CD4-positive, alpha-beta T cell treated with Interleukin-4 for 1 hour (primary cell): ENCODE data around the gene TLCD3A.
A peak's percentile ranks its signal among the peaks of the same experiment; 100 is the strongest.
"Not testable (repeated sequence)": the region's sequence is repeated elsewhere in the genome, so short reads cannot be mapped to it uniquely, and the experiment has no call there.

Source experiments
- DNase-seq, 2 donors: peaks; one replicate each; pipeline ENCODE4 v3.0.0-alpha.2; 2020 to 2022

The TLCD3A gene

DNA sequence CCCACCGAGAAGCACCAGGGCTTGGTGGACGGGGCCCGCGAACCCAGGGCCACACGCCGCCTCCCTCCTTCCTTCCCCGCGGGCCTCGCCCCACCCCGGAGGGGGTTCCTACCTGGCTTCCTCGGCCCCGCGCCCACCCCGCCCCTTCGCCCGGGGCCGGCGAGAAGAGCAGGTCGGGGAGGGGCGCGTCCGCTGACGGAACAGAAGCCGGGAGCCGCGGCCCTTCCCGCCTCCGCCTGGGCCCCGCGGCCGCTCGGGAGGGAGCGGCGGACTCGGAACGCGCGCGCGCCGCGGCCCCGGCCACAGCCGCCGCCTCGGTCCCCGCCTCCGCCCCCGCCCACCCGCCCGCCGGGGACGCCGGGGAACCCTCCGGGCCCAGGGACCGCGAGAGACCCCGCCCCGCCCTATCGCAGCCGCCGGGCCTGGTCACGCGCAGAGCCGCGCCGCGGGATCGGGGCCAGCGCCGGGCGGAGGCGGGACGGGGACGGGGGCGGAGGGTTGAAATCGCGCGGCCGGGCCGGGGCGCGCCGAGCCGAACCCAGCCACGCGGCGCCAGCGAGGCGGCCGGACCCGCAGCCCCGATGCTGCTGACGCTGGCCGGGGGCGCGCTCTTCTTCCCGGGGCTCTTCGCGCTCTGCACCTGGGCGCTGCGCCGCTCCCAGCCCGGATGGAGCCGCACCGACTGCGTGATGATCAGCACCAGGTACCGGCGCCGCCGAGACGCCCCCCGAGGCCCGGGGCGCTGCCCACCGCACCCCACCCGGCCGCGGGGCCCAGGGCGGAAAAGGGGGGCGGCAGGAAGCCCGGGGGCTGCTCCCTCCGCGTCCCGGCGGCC, at the start of gene TLCD3A:
Gene TLCD3A (plus strand): TSS at position 530 of the 835 bp plus-strand sequence. CDS start 52 bp downstream, at position 582.
- DNase-seq = peak; percentile 29 to 54

DNA sequence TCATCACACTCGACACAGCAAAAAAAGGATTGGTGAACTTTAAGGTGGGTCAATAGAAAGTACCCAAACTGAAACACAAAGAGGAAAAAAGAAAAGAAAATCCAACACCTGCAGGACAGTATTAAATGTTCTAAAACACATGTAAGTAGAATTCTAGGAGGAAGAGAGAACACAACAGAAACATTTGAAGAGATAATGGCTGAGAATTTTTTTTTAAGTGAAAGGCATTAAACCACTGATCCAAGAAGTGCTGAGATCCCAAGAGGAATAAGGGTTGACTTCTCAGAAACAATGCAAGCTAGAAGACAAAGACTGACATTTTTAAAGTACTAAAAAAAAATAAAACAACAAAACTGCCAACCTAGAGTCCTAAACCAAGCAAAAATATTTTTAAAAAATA, 49.4 kb upstream of the TLCD3A start:
- DNase-seq = no peak

DNA sequence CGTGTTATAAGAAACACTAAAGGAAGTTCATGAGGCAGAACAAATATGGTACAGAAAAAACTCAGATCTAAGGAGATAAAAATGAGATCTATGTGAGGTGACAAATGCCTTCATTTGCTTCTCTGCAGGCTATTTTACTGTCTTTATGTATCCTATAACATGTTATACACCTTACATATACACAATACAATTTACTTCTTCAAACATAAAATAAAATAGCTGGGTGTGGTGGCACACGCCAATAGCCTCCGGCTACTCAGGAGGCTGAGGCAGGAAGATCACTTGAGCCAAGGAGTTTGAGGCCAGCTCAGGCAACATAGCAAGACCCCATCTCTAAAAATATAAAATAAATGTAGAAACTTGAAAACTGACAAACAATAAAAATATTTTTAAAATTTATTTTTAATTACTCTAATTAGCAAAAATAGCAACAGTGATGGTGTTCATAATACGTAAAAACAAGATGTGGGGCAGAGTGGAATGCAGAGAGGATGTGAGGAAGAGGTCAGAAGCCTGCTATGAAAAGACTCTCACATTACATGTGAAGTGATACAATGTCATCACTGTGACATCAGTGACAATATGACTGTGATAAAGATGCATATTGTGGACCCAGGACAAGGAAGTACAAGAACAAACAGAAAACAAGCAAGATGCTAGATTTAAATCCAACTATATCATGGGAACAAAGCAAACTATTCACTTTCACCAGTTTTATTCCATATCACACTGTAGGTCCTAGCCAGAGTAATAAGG, 48.7 kb upstream of the TLCD3A start:
- DNase-seq = no peak

DNA sequence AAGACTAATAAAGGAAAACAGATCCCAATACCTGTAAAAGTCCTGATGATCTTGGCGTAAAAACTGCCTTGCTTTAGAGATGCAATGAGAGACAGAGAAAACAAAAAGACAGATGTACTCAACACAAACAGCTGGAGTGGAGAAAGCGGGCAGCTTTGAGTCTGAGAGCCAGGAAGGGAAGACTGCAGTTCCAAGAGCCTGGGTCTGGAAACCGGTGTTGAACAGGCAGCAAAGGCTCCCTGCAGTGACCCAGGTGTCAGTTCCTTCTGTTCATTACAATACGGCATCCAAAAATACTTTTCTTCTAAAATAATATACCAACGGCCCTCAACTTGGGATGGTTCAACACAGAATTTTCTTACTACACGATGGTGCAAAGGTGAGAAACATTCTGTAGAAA, 47.4 kb upstream of the TLCD3A start:
- DNase-seq = no peak

DNA sequence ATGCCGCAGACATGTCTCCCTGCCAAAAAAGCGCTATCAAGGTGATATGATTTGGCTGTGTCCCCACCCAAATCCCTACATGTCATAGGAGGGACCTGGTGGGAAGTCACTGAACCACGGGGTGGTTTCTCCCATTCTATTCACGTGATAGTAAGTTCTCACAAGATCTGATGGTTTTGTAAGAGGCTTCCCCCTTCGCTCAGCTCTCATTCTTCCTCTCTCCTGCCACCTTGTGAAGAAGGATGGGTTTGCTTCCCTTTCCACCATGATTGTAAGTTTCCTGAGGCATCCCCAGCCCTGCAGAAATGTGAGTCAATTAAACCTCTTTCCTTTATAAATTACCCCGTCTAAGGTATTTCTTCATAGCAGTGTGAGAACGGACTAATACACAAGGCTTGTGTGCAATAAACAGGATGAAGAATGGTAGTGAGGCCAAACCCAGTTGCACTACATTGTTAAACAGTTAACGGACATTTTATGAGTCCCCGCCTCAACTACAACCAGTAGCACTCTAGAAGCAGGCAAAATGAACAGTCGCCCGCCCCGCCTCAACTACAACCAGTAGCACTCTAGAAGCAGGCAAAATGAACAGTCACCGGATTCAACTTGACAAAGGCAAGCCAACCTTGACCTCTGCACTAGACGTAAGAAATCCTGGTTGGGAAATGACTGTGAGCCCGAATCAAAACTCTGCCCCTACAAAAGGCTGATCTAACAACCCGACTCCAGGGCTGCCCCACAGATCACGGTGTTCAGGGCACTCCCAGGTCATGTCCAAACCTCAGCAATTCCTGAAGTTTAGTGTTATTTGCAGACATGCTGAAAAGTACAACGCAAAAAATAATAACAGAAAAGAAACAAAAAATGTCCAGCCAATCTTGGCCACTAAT, 44.1 kb upstream of the TLCD3A start:
- DNase-seq = peak; percentile 22 to 23

DNA sequence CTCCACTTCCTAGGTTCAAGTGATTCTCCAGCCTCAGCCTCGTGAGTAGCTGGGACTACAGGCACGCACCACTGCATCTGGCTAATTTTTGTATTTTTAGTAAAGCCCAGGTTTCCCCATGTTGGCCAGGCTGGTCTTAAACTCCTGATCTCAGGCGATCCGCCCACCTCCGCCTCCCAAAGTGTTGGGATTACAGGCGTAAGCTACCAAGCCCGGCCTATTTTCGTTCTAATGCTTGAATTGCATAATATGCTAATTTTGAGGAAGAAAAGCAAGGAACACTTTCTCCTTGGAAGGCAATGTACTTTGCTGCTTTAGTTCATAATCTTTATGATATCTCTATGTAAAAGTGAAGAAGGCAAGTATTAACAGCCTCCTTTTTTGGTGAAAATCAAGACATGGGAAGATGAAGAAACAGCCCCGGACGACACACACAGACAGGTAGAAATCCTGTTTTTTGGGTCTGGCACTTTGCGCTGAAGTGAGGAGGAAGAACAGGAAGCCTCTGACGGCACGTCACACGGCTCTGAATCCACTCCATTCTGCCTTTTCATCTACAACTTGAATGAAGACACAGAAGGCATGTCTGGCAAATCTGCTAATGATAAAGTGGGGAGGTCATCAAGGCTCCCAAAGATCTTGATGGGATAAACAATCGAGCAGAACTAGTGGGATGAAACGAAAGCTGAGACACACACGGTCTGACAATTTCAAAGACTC, 42.7 kb upstream of the TLCD3A start:
- DNase-seq = no peak

DNA sequence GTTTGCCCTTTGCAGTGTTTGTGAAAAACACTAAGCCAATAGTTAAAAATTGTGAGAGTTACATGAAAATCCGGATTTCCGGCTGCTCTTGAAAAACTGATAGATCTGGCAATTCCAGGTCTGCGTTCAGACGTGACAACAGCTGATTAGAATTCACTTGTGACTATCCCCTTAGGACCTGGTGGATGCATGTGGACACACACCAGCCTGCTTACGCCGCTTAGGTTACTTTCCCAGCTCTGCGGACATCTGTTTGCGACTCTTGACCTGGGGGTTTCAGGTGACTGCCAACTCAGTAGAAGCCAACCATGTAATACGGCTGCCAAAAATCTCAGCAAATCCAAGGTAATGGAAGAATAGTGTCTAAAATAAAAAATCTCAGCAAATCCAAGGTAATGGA, 42.0 kb upstream of the TLCD3A start:
- no peak for DNase-seq

DNA sequence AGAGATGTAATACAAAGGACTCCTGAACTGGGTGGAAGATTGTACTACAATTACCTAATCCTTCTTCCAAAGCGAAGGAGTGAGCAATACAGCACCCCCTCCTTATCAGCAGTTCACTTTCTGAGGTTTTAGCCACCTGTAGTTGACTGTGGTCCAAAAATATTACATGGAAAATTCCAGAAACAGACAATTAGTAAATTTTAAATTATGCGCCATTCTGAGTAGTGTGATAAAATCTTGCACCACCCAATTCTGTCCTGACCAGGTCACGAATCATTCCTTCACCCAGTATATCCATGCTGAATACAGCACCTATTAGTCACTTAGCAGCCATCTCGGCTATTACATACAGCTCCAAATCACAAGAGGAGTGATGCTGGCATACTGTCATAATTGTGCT, 41.0 kb upstream of the TLCD3A start:
- no peak for DNase-seq

DNA sequence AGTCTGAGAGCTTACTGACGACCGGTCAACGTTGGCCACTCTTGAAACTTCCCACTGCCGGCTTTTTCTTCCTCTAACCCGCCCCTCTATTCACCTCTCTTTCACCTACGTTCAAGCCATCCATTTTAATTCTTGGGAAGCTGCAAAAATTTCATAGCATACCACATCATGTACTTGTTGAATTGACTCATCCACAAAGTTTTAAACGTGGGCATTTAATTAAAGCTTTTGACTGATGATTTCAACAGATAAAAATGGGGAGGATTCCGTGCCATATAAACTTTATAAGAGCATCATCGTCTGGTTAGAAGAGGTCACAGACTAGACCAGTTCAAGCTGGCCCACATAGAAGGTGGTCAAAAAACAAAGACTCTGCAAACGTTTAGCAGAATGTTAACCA, 40.3 kb upstream of the TLCD3A start:
- no peak for DNase-seq

DNA sequence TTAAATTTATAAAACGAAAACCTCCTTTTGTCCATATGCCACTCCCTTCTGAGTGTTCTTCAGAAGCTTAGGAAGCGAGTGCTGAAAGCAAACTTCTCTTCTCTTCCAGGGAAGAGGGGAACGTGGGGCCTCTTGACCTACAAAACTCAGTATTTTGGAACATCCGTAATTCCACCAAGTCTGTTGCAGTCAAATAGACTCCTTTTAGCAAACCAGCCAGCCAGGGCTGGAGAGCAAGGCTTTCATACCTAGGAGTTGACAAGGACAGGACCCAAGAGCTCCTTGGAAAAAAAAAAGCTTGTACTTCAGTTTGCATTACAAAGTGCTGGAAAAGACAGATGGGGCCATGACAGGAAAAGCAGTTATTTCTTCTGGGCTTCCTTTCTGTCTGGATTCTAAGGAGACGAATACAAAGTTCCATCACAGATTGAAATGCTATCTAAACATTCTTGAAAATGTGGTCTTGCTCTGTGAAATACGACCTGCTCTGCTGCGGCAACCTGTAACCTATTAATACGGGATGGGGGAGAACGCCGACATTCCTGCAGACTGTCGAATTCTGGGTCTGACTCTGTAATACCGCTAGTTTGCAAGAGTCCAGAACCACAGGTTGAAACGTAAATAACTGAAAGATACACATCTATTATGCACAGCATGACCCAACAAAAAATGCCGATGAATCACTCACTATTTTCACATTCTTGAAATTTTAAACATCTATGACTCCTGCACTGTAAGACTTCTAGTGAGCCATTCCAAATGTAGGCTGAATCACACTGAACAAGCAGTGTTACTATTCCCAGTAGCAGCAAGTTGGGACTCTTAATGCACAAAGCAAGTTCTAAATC, 38.4 kb upstream of the TLCD3A start:
- DNase-seq = no peak

DNA sequence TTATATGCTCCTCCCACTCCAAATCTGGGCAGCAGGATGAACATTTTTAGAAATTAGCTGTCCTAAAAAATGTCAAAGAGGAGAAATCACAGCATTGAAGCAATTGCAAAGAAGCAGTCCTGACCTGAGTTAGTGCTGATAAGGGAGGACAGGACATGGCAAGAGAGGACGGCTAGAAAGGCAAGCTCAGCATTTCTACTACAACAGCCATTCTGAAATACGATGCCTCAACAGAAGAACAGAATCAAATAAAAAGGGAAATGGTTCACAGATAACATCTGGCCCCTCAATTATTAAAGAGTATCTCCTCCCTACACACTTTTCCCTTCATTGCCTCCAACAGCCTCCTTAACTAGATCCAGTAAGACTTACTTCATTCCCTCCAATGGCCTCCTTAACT, 36.0 kb upstream of the TLCD3A start:
- DNase-seq = no peak

DNA sequence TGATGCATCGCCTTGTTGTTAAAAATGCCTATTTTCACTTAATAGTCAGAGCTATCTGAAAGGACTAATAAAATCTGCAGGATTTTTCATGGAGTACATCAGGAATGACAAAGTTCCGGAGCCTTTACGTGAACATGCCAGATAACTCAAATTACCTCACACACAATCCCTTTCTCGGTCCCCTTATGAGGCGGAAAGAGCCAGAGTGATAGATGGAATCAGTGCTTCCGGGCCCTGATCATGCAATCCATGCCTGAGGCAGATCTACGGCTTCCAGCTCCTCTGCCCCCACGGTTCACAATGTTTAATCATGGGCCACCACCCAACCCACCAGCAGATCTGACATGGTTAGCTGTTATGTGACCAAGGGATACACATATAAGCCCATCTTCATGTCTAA, 34.7 kb upstream of the TLCD3A start:
- DNase-seq = no peak

DNA sequence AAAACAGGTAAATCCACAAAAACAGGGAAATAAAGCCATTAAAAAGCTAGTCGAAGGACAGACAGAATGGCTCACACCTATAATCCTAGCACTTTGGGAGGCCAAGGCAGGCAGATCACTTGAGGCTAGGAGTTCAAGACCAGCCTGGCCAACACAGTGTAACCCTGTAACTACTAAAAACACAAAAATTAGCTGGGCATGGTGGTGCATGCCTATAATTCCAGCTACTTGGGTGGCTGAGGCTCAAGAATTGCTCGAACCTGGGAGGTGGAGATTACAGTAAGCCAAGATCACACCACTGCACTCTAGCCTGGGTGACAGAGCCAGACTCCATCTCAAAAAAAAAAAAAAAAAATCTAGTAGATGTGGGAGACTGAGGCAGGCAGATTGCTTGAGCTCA, 34.3 kb upstream of the TLCD3A start:
- DNase-seq = not testable (repeated sequence)

DNA sequence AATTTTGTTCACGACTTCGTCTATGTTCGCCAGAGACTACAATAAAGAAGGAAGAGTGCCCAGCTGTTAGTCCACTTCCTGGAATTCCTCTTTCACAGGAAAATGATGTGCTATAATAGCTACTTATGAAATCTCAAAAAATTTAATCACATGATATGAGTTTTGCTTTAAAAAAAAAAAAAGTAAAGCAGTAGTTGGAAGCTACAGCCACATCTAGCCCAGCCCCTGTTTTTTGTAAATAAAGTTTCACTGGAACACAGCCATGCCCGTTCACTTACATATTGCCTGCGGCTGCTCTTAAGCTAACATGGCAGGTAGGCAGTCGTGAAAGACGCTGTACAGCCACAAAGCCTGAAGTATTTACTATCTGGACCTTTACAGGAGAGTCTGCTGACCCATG, 33.1 kb upstream of the TLCD3A start:
- DNase-seq = no peak

DNA sequence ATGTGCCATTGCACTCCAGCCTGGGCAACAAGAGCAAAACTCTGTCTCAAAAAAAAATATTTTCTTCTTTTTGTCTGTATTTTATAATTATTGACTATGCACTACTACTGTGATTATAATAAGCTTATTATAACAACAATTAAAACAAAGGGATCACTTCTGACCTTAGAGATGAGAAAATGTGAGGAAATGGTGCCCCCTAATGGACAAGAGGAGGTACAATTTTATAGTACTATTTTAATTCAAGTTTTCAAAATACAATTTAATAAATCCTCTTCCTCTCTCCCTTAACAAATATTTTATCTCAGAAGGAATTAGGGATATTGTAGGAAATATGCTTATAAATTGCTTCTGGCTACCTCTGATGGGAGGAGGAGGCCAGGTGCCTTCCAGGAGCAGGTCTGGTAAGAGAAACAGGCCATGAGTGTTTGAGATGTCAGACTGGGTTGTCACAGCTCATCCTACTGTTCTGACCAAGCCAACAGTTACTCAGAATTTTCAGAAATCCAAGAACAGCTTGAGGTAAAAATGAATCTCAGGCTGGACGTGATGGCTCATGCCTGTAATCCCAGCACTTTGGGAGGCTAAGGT, 31.8 kb upstream of the TLCD3A start:
- DNase-seq = peak in 1 of 2 donors; percentile 66

DNA sequence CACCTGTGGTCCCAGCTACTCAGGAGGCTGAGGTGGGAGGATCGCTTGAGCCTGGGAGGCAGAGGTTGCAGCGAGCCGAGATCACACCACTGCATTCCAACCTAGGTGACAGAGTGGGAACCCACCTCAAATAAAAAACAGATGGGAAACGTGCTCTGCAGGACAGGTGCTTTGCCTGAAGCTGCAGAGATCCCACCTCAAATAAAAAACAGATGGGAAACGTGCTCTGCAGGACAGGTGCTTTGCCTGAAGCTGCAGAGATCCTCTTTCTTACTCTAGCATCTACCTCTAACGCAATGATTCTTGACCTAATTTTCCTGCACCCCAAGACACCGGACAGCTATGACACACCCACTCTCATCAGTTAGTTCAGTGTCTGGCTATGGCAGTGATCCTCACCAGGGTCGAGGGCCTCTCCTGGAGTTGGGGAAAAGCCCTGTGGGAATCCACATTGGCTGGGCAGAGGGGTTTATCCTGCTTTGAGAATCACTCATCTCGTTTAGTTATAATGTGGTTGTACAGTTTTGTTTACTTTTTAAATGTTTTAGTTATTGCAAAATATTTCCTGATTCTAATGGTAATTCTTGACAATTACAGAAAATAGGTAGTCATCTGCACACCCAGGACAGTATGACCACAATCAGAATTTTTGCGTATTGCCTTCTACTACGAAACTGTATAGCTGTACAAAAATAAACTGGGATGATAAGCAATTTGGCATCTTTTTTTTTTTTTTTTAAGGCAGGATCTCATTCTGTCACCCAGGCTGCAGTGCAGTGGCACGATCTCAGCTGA, 29.1 kb upstream of the TLCD3A start:
- no peak for DNase-seq

DNA sequence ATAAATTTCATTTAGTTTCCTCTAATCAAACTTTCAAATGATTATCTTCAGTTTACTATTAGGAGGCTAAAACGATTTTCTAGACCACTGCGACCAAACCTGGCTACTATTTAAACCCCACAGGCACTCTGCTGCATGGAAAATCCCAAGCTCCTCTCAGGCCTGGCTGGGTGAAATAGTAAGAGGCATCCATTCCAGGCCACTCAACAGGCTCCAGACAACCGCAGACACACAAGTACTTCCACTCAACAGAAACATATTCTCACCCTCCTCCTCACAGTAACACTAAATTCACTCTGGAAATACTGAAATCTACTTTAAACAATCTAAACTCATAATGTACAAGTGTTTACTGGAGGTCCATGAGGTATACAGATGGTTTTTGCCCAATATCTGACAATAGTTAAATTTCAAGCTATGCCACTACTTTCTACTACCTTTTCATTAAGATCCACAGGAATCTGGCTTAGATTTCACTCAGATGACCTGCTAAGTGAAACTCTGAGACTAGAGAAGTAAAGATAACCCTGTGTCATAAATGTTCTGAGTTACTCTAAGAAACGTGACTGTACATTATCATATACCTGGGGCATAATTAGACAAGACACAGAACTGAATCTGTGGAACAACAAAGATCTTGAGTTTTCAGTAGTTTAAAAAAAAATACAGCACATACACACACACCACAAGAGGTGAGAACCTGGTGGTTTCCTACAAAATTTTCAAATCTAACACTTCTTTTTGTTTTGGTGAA, 28.1 kb upstream of the TLCD3A start:
- DNase-seq = no peak

DNA sequence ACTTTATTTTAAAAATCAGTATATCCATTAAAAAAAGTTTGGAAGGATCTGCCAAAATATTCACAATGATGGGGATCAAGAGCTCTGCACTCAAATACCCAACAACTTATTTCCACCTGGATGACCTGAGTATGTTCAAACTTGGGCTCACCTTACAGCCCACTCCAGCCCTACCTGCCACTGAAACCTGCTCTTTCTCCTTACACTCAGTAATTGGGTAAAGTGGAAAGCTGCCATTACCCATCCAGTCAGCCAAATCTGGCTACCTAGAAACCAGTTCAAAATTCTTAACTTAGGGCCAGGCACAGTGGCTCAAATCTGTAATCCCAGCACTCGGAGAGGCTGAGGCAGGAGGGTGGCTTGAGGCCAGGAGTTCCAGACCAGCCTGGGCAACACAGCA, 27.4 kb upstream of the TLCD3A start:
- DNase-seq = no peak

DNA sequence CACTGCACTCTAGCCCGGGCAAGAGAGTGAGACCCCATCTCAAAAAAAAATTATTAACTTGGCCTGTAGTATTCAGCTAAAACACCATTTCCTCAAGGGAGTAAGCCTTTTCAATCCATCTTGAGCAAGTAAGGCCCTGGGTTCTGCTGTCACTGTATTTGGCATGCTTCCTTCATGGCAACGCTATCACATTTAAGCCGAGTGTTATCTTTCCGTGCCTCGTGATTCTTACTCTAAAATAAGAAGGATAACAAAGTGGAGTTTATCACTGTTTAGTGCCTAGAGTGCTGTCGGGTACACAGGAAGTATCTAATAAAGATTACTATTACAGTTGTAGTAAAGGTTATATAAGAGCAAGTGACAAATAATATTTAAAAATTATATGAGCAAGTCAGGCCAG, 26.5 kb upstream of the TLCD3A start:
- DNase-seq = no peak

DNA sequence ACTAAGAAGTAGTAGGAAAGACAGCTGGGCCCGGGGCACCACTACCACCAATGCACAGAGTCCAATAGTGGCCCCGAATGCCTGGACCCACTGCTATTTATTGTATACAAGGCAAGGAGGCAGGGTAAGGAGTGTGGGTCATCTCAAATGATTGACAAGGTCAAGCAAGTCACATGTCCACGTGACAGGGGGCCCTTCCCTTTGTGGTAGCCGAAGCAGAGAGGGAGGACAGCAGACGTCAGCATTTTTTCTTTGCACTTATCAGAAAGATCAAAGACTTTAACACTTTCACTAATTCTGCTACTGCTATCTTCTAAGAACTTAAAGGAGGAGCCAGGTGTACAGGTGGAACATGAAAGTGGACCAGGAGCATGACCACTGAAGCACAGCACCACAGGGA, 24.3 kb upstream of the TLCD3A start:
- no peak for DNase-seq
